ENCODE results near the gene SMOC2. TPM values are rescaled to one million over a fixed set of nuclear protein-coding genes. Genes with fewer than 3 reads are reported as not detected.

The SMOC2 gene
- total RNA-seq, 1 experiment from 2014 or later = 2.1 TPM

GRCh38 chr6:168650671-168651111 lies 209.7 kb downstream of the SMOC2 start:
- no peak for TF ChIP-seq CTCF (conservative IDR thresholded peaks at IDR 0.05)
- no peak overlapping the region for H3K27ac Mint-ChIP-seq

More at GRCh38 chr6:168650671-168651111, 209.7 kb downstream of the SMOC2 start:
- Mint-ChIP-seq H3K36me3 (ENCODE audit: insufficient read depth in 1 of 3, low read depth in 3 of 3) (peaks cover 0 to 9% (median 0%) of the 10 kb centered on the region in 3 experiments; a peak in 1 of 7 replicates), H3K9me3 (peaks cover 2 to 3% of the 10 kb centered on the region in 2 experiments; a peak in 2 of 5 replicates), H3K27me3 (ENCODE audit: low read depth) (no peaks in the 10 kb centered on the region), H3K4me3 (no peak overlapping the region), H3K4me1 (peaks cover 18 to 22% of the 10 kb centered on the region in 2 experiments)
- Histone ChIP-seq H3K4me2 (ENCODE audit: insufficient read depth, insufficient read length, low read length) (no peak overlapping the region), H3K4ac (ENCODE audit: low read depth, low read length) (no peak overlapping the region), H4K91ac (ENCODE audit: insufficient read length, low read depth, low read length) (no peak overlapping the region), H4K8ac (replicated peaks; ENCODE audit: insufficient read length, low read depth, low read length) (no peak overlapping the region), H3K9me3 (ENCODE audit: control insufficient read depth, low read depth, low read length) (no peaks in the 10 kb centered on the region), H2BK120ac (ENCODE audit: low read depth, low read length, poor library complexity, severe bottlenecking) (no peak overlapping the region), H3K23me2 (ENCODE audit: insufficient read length, low read depth, low read length, poor library complexity, severe bottlenecking) (no peaks in the 10 kb centered on the region), H2BK15ac (ENCODE audit: low read depth, low read length) (no peak overlapping the region), H3K27me3 (ENCODE audit: insufficient read depth, low read length) (no peaks in the 10 kb centered on the region; the same call in 1 of the 2 replicates), H2BK5ac (ENCODE audit: insufficient read length, low read length) (no peak overlapping the region), H2AK5ac (ENCODE audit: insufficient read length, low read length) (no peak overlapping the region), H3T11ph (ENCODE audit: low read length) (no peak overlapping the region), H2BK20ac (ENCODE audit: low read depth, low read length, poor library complexity, severe bottlenecking) (no peak overlapping the region), H4K20me1 (ENCODE audit: control insufficient read depth, insufficient read depth, insufficient read length) (no peaks in the 10 kb centered on the region), H3K79me2 (ENCODE audit: insufficient read depth, low read length) (no peaks in the 10 kb centered on the region), H2AFZ (ENCODE audit: low read length) (no peak overlapping the region), H3K56ac (ENCODE audit: insufficient read length, low read depth, low read length) (no peak overlapping the region), H2BK12ac (ENCODE audit: insufficient read length, low read depth, low read length) (no peak overlapping the region), H3K23ac (ENCODE audit: insufficient read length, low read depth, low read length) (no peak overlapping the region), H4K5ac (ENCODE audit: insufficient read length, low read depth, low read length) (no peak overlapping the region), H3K9ac (ENCODE audit: extremely low read depth, insufficient read length, low read length) (no peak overlapping the region), H3K27ac (ENCODE audit: insufficient read length, low read depth, low read length) (no peak overlapping the region), H3K18ac (ENCODE audit: insufficient read length, low read depth, low read length) (no peak overlapping the region), H3K79me1 (ENCODE audit: insufficient read depth, low read depth, low read length, poor library complexity, severe bottlenecking) (no peaks in the 10 kb centered on the region), H3K4me1 (ENCODE audit: insufficient read depth, low read length) (no peaks in the 10 kb centered on the region; the same call in 1 of the 2 replicates), H3K14ac (ENCODE audit: insufficient read depth, low read length) (no peak overlapping the region)
- DNase-seq = no peak
- WGBS (ENCODE audit: extremely low coverage, insufficient read length, low lambda C conversion rate) = no CpG with 5 or more reads among the region's 15 CpGs
